ENCODE results near the gene IDH3B.
"Not testable (repeated sequence)": the region's sequence is repeated elsewhere in the genome, so short reads cannot be mapped to it uniquely, and the experiment has no call there.

IDH3B gene

DNA sequence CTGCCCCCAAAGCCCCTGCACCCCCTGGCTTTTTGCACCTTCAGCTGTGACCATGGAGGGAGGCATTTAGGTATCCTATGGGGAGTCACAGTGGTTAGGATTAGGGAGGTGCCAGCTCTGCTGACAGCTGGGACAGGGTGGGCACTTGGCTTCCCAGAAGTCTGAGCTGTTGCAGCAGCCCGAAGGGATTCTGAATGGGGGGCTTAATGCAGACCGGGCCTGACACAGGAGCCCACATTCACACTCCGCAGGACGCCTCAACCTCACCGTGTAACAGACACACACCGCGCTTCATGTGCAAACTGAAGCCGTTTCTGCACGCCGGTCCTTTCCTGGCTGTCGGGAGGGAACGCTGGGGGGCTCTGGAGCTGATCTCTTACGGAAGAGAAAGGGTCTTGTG, 30.5 kb upstream of the IDH3B start:
- DNase-seq (ENCODE audit: low read depth), result no peak

DNA sequence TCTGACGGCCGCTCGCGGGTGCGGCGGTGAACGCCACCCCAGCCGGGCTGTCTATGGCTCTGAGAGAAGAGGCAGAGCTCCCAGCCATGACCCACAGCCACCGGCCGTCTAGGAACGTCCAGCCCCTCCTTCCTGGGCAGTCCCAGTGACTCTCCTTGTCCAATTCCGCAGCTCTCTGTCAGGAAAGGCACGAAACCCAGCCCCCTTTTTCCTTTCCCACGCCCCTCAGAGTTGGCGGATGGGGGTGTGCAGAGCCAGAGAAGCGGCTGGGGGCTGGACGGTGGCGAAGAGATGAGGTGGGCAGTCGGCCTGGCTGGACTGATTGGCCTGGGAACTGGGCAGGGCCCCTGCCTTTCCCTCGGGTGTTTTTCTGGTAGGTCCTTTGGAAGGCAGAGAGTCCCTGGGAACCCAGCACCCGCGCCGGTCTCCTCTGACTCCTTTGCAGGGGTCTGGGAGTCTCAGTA, 30.0 kb upstream of the IDH3B start:
- DNase-seq (ENCODE audit: low read depth), result no peak

DNA sequence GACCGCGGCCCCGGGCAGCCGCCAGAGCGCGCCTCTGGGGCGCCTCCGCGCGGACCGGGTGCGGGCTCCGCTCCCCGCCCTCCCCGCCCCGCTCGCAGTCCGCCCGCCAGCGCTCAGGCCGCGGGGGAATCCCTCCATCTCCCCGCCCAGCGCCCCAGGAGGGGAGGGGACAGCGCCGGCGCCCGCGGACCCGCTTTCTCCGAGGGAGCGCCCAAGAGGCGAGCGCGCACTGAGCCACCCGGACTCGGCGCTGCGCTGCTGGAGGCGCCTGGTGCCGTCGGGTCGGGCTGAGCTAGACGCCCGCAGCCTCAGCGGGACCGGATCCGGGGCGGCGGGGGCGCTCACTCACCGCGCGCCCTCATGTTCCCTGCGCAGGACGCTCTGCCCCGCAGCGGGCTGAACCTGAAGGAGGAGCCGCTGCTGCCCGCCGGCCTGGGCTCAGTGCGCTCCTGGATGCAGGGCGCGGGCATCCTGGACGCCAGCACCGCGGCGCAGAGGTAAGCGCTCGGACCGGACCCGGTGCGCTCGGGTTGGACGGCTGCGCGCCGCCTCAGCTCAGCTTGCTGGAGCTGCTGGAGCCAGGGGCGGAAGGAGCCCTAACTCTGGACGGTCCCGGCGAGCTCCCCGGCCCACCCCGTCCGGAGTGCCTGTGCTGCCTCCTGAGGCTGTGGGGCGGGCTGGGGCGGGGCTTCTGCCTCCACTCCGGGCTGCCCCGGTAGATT, 29.4 kb upstream of the IDH3B start:
- no peak for DNase-seq (ENCODE audit: low read depth)

DNA sequence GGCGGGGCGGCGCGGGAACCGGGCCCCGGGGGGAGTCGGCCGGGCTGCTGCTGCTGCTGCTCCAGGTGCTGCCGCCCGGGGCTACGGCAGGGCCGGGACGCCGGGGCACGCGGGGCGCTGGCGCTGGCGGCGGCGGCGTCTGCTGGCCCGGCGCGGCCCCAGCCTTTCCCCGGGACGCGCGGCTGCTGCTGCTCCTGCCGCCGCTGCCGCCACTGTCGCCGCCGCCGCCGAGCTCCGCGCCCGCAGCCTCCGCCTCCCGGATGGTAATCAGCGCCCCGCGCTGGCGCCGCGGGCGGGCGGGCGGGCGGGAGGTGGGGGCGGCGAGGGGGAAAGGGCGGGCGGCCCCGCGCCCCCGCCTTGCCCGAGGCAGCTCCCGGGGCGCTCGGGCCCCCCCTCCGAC, 28.9 kb upstream of the IDH3B start:
- no peak for DNase-seq (ENCODE audit: low read depth)

DNA sequence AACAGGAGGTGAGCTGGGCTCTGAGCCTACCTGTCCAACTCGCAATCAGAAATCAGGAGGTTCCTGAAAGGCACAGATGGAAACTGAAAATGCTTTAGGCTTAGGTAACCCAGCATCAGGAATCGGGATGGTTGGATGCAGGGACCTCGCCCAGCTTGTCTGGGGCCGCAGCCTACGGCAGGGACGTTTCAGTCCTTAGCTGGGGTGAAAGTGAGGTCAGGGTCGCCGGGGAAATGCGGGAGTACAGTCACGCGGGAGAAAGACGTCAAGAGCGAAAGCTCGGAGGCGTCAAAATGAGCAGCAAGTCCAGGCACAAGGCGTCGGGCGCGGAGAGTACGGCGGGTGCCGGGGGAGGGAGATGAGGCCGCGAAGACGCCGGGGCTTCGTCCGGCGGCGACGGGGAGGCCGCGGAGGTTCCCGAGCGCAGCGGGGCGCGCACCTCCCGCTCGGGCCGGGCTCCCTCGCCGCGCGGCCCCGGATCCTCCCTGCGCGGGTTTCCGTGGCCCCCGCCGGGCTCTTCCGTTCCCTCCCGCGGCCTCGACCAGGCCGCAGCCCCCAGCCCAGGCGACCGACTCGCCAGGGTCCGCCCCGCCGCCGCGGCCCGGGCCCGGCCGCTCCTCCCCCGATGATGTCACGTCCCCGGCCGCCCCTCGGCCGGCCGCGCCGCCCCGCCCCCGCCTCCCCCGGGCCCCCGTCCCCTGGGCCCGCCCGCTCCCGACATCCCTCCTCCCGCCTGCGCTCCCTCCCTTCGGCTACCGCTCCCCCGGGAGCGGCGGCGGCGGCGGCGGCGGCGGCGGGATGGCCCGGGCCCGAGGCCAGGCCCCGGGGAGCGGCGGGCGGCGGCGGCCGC, 28.2 kb upstream of the IDH3B start, which contains the start of gene EBF4:
TSS of gene EBF4 (plus strand) at position 745 of the 850 bp plus-strand sequence. CDS start 866 bp downstream, outside the sequence.
- no peak for DNase-seq (ENCODE audit: low read depth)

DNA sequence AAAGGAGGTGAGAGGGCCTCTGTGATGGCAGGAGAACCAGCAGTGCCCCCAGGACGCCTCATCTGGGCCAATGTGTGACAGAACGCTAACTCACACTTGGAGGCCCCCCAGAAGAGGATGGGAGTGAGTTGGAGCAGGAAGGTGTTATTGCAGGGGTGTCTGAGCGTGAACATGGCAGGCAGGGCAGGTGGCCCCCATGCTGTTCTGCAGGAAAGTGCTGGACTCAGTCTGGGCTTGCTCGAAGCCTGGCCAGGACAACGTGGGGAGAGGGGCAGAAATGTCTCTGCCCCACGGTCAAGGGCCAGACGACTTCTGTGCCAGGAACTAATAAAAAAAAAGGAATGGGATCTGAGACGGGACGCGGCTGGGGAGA, 27.6 kb upstream of the IDH3B start:
- no peak for DNase-seq (ENCODE audit: low read depth)

DNA sequence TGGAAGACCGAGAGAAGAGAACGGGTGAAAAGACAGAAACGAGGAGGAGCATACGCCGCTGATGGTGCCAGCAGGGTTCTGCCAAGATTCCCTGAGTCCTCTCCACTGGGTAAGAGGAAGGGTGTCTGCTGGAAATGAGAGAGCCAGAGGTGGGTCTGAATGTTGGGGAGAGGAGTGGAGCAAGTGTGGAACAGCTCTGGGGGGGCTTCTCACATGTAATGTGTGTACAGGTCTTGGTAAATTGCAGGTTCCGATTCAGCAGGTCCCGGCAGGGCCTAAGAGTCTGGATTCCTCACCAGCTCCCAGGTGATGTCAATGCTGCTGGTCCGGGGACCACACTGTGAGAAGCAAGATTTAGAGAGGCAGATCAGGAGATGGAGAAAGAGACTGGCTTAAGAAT, 27.1 kb upstream of the IDH3B start:
- DNase-seq (ENCODE audit: low read depth), result no peak

DNA sequence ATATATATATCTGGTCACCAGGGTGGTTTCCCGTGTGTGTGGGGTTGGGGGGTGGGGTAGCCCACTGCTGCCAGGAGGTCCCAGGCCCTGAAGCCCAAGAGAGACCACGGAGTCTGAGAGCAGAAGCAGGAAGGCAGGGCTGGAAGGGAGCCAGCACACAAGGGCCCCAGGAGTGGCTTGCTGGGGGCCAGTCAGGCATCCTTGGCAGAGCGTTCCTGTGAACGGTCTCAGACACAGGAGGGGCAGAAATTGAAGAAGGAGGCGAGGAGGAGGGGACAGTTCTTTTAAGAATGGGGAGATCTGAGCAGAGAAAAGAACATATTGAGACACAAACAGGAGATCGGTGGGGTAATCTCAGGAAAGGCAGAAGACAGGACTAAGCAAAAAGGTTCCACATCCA, 26.7 kb upstream of the IDH3B start:
- no peak for DNase-seq (ENCODE audit: low read depth)

DNA sequence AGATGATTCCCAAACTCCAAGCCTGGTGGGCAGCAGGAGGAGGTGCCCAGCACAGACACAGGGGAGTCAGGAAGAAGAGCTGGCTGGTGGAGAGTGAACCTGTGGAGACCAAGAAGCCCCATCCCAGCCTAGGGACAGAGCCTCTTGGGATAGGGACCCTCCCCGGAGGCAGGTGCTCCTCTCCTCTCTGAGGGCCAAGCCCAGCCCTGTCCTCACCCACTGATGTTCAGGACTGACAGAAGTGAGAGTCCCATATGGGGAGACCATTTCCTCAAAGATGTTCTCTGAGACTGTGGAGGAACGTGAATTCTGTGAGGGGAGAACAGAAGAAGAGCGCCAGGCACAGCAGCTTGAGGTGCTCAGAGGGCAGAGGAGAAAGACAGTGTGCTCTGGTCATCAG, 26.2 kb upstream of the IDH3B start:
- DNase-seq (ENCODE audit: low read depth), result no peak

DNA sequence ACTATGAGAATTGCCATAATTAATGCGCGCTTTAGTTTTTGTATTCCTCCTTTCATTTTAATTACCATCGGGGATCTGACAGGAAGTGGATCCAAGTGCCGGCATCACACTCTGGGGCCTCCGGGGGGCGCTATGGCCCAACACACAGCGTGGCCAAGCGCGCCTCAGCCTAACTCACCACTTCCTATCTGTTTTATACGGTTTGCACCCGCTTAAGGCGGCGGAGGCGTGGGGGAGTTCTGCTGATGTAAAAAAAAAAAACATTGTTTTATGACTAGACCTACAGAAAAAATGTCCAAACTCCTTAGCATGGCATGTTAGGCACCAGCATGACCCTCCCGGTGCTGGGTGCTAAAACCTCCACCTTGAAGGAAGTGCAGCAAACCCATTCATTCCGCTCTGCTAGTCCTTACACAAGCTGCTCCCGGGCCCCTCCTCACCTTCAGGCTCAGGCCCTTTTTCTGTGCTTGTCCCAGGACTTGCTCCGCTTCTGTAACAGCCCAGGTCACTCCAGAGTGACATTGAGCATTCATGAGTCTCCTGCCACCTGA, 24.1 kb upstream of the IDH3B start:
- DNase-seq (ENCODE audit: low read depth), result no peak

DNA sequence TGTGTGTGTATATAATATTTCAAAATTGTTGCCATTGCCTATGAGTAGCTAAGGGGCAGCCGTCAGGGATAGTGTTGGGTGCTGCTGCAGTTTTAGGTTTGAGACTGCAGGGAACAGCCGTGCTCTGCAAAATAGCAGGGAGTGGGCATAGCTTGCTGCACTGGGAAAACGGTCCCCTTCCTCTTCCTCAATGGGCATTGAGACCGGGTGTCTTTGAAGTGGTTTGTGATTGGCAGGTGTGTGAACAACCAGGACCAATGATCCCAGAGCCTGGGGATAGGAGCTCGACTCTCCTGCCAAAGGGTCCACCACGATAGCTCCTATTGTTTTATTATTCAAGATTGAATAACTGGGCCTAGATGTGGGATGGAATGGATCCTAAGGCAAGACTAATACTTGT, 23.5 kb upstream of the IDH3B start:
- DNase-seq (ENCODE audit: low read depth), result no peak

DNA sequence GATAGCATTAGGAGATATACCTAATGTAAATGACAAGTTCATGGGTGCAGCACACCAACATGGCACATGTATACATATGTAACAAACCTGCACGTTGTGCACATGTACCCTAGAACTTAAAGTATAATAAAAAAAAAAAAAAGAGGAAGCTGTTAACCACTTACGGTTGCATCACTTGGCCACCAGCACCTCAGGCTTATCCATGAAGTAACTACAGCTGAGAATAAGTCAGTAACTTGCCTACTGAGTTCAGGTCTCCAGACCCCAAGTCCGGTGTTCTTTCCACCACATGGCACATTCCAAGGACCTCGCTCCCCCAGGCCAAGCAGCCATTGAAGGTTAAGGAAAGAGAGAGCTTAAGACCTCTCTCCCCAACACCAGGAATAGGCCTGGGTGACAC, 20.8 kb upstream of the IDH3B start:
- not testable (repeated sequence) for DNase-seq (ENCODE audit: low read depth)

DNA sequence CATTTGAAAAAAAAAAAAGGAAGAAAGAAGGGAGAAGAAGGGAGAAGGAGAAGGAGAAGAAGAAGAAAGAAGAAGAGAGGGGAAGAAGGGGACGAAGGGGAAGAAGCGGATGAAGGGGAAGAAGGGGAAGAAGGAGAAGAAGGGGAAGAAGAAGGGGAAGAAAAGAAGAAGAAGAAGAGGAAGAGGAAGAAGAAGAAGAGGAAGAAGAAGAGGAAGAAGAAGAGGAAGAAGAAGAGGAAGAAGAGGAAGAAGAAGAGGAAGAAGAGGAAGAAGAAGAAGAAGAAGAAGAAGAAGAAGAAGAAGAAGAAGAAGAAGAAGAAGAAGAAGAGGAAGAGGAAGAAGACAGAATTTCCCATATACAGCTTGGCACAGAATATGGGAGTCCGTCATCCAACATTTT, 18.0 kb upstream of the IDH3B start:
- not testable (repeated sequence) for DNase-seq (ENCODE audit: low read depth)

DNA sequence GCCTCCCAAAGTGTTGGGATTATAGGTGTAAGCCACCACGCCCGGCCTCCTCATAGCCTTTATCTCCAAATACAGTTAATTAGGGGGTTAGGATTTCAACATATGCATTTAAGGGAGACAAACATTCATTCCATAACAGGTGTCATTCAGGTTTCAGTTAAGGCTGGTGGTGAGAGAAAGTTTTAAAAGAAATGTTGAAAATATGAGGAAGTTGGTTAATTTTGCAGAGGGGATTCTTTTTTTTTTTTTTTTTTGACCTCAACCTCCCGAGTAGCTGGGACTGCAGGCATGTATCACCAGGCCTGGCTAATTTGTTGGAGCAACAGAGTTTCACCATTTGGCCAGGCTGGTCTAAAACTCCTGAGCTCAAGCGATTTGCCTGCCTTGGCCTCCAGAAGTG, 16.0 kb upstream of the IDH3B start:
- no peak for DNase-seq (ENCODE audit: low read depth)

DNA sequence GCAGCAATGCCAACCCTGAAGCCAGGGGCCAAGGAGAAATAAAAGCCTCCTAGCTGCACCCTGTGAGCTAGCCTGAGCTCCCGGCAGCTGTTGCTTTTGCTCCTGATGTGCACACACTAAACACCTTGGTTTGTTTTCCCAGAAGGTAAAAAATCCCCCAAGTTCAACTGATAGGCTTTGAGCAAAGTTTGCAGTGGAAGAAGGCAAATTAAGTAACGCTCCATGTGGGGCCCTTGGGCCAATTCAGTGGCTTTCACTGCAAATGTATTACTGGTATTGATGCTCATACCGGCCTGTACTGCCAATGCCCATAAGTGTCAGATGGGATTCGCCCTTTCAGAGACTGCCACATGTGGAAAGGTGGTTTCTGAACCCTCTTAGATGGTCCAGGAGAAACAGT, 9.4 kb upstream of the IDH3B start:
- no peak for DNase-seq (ENCODE audit: low read depth)

DNA sequence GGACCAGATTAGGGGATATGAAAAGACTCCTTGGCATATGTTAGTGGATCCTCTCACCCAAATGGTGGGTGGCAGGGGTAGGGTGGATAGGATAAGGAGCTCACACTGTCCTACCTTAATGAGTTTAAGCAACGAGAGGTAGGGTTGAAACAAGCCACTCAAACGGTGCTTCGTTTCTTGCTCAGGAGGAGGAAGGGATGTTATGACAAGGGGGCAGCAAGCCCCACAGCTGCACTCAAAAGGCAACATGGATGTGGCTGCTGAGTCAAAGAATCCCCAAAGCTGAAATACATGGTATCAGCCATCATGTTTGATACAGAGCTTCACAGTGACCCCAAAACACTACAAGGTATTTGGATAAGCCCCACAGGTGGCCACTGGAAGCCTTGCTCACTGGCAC, 8.4 kb upstream of the IDH3B start:
- DNase-seq (ENCODE audit: low read depth), result no peak

DNA sequence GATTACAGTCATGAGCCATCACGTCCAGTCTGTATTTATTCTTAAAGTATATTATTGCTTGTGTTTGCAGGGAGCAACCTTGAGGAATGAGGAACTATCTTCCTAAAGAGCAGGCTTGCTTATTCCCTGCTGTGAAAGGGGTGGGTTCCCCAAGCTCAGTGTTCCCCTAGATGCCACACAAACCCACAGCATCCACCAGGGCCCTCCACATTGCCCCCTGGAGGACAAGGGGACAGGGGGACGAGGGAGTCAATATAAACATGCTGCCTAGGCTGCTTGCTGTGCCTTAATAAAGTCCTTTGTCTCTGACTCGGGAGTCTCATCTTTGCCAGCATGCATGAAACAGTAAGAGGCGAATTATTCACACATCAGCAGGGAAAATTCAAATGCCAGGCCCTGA, 8.0 kb upstream of the IDH3B start:
- no peak for DNase-seq (ENCODE audit: low read depth)

DNA sequence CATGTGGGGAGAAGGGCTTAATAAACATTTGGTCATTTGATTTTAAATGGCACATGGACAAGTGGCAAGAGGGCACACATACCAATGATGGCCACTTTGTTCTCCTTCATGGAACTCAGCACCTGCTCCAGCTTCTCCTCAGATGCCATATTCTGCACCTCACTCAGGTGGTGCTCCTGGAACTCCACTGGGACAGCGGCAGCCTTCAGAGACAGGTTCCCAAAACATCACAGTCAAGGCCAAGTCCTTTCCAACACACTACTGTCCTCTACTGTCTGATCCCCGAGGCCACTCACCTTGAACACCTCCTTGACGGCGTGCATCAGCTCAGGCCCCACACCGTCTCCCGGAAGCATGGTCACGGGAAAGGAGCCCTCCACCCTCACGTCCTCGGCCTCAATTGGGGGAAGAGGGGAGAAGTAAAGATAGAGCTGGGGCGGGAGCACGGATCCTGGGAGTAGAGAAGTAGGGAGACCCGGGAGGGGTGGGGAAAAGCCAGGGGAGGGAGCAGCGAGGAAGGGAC, 591 bp downstream of the IDH3B start:
- no peak for DNase-seq (ENCODE audit: low read depth)

DNA sequence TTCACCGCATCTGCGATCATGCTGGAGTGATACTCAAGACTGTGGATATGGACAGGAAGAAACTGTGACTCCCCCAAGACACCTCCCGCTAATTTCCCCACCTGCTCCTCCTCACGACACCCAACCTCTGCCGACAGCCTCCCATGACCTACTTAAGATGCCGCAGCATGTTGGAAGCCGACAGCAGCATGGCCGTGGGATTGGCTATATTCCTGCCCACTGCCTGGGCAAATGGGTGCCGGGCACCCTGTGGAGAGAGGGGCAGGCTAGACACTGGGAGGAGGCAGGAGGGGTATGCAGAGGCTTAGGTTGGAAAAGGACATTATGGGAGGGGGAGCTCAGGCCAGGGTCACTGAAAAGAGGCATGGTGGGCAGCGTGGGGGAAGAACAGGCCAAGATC, 4.5 kb downstream of the IDH3B start:
- no peak for DNase-seq (ENCODE audit: low read depth)

DNA sequence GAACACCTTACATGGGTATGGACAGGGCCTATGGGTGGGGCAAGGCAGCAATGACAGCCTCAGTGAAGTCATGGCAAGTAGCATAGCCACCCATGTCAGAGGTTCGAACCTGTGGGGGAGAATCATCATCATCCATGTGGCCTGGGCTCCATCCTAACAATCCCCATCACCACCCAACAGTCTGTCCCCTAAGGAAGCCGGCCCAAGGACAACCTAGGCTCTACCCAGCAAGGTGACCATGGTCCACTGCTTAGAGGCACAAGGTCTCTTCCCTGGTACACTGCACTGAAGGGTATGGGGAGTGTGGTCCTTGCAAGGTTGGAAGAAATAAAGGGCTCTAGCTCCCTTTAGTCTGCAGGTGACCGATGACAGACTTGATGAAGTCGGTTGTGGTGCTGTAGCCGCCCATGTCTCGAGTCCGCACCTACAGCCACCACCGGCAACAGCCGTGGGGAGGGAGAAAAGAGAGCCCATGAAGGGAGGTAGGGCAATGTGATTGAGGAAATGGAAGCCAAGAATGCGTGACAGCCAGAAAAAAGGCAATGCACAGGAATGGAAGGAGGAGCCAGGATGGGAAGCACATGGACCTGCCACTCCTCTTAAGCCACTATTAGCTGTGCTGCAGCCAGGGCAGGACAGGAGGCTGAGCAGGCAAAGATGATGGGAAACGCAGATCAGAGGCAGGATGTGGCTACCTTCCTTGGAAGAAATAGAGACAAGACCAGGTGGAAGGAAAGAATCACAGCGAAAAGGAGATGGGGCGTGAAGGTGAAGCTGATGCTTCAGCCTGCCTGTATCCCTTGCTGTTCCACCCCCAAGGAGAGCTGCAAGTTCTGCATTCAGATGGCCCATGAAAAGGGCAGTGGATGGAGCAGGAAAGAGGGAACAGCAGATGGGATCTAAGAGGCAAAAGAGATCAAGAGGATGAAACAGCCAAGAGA, 5.3 kb downstream of the IDH3B start:
- no peak for DNase-seq (ENCODE audit: low read depth)

DNA sequence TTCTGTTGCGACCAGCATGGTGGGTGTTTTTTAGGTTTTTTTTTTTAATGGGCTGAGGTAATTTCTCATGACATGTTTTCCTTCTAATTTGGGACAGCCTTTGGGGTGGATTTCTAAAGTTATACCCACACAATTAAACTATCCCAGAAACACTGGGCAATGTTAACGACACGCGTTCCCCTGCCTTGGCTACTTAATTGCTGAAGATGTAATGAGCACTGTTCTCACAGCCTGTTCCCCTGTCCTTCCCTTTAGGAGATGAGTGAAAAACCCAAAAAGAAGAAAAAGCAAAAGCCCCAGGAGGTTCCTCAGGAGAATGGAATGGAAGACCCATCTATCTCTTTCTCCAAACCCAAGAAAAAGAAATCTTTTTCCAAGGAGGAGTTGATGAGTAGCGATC, 6.3 kb downstream of the IDH3B start:
- DNase-seq (ENCODE audit: low read depth), result no peak

DNA sequence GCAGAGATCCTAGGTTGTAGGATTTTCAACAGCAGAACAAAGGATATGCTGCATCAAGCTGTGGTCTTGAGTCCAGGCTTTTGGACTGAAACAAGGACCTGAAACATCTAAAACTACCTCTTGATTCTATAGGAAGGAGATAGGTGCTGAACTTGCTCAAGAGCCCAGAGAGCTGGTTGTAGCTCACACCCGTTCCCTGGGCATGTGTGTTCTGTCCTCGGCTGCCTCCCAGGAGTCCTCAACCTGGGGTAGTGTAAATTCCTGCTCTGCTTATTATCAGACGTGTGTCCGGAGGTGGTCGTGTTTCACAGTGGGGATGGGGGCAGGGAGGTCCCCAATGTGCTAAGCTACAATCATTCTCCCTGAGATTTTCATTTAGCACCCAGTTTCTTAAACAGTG, 6.8 kb downstream of the IDH3B start:
- DNase-seq (ENCODE audit: low read depth), result no peak

All from GM04504 (cell line).